ENCODE results near the gene UNC93A.

GRCh38 chr6:167293088-167293589, 2.0 kb downstream of the UNC93A start:
- TF ChIP-seq POLR2AphosphoS5 (IDR thresholded peaks at IDR 0.05; ENCODE audit: insufficient read depth, low read depth, low read length) (no peak), CTCF (IDR thresholded peaks at IDR 0.05; ENCODE audit: extremely low read depth in 1 of 2, insufficient read depth in 1 of 2, low read depth in 1 of 2, low read length in 2 of 2) (no peak), MYC (IDR thresholded peaks at IDR 0.05; ENCODE audit: low read depth, low read length) (no peak), EZH2 (IDR thresholded peaks at IDR 0.05; ENCODE audit: borderline replicate concordance, low read depth, low read length, severe bottlenecking) (no peak), POLR2A (IDR thresholded peaks at IDR 0.05; ENCODE audit: low read depth, low read length) (no peak)
